ENCODE data around the gene BUB1B.

GRCh38 chr15:40249477-40250303, 88.8 kb downstream of the BUB1B start:
- TF ChIP-seq CTCF (optimal IDR thresholded peaks at IDR 0.05 in 1 of 3, IDR thresholded peaks at IDR 0.05 in 1 of 3, conservative IDR thresholded peaks at IDR 0.05 in 1 of 3; ENCODE audit: extremely low read depth in 1 of 3, insufficient read depth in 2 of 3, low read length in 3 of 3) (no peak), EZH2 (IDR thresholded peaks at IDR 0.05; ENCODE audit: low read length) (no peak)

Measured in keratinocyte (primary cell).